Epithelial cell of esophagus (primary cell): ENCODE data around the gene TBP.

Source experiments
- DNase-seq: peaks from one replicate; pipeline ENCODE4 v3.0.0; 2010; ENCODE audit warnings: low read depth
- H3K4me3 ChIP-seq: 2 replicates; pipeline ENCODE4 v1.5.1; 2011; ENCODE audit warnings: mild to moderate bottlenecking, low read length, control low read depth
- TF ChIP-seq, protein P1 (sequence below): IDR thresholded peaks from 2 replicates; pipeline ENCODE4 v1.5.1; 2011; ENCODE audit warnings: low read depth, mild to moderate bottlenecking, low read length, control low read depth, inconsistent platforms; ENCODE audit not compliant: insufficient read depth; ENCODE audit errors: missing control alignments

The TBP gene

GRCh38 chr6:170510631-170511030 is 43.5 kb upstream of the TBP start:
- no peak overlapping the region for H3K4me3 ChIP-seq
- TF ChIP-seq, protein P1, sequence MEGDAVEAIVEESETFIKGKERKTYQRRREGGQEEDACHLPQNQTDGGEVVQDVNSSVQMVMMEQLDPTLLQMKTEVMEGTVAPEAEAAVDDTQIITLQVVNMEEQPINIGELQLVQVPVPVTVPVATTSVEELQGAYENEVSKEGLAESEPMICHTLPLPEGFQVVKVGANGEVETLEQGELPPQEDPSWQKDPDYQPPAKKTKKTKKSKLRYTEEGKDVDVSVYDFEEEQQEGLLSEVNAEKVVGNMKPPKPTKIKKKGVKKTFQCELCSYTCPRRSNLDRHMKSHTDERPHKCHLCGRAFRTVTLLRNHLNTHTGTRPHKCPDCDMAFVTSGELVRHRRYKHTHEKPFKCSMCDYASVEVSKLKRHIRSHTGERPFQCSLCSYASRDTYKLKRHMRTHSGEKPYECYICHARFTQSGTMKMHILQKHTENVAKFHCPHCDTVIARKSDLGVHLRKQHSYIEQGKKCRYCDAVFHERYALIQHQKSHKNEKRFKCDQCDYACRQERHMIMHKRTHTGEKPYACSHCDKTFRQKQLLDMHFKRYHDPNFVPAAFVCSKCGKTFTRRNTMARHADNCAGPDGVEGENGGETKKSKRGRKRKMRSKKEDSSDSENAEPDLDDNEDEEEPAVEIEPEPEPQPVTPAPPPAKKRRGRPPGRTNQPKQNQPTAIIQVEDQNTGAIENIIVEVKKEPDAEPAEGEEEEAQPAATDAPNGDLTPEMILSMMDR, result no peak
- no peak for DNase-seq

- no peak overlapping the region for H3K4me3 ChIP-seq
- peak; percentile 78 for DNase-seq
- TF ChIP-seq, protein P1, result no peak
These were observed 41.9 kb upstream of the TBP start for GRCh38 chr6:170512249-170512648.

- no peak for DNase-seq
- no peak overlapping the region for H3K4me3 ChIP-seq
- TF ChIP-seq, protein P1, result no peak
These were observed 39.3 kb upstream of the TBP start for GRCh38 chr6:170514908-170515307.

GRCh38 chr6:170516783-170517616 is 37.2 kb upstream of the TBP start:
- TF ChIP-seq, protein P1, result peak; percentile 90
- H3K4me3 ChIP-seq, result no peak overlapping the region
- DNase-seq, result peak; percentile 77

- no peak overlapping the region for H3K4me3 ChIP-seq
- DNase-seq, result peak; percentile 40
- TF ChIP-seq, protein P1, result peak; percentile 43
These were observed 31.5 kb upstream of the TBP start for GRCh38 chr6:170522565-170523183.

DNA sequence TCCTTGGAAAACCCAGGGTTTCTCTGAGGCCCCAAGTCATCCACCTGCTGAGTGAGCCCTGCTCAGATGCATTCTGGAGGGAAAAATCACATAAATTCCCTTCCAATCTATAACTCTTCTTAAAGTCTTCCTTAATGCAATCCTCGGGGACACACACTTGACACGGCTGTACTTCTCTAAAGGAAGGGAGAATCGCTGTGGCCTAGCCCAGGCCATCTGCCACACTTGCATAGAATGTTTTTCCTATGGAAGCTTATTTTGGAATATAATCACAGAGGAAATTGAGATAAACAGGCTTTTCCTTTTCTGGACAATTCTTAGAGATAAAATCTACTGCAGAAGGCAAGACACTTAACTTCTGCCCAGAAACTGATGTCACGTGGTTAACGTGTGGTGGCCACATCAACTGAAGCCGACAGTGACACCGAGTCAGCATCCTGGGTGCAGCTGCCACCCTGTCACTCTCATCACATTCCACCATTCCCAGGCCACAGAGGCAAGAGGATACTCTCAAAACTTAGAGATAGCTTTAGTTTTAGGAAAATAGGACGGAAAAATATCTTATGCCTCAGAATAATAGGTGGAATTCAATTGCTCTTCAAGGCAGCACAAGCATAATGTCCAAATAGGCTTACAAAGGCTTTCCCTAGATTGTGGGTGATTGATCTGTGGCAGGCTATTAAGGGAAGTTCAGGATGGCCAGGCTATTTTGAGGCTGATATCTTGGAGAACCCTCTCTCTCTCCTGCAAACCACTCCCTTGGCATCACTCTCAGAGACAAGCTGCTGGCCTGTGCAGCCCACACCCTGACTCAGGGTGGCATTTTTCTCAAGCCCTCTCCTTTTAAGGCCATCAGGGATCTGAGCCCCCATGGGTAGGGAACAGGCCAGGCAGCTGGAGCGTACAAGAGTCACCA is 30.7 kb upstream of the TBP start:
- no peak overlapping the region for H3K4me3 ChIP-seq
- DNase-seq, result no peak
- TF ChIP-seq, protein P1, result no peak
